Measurements from ENCODE around the gene PHKG2. TPM values are rescaled to one million over a fixed set of nuclear protein-coding genes. Genes with fewer than 3 reads are reported as not detected.

Gene PHKG2
- total RNA-seq, 2 experiments from 2014 or later = 27.8 to 30.3 TPM

DNA sequence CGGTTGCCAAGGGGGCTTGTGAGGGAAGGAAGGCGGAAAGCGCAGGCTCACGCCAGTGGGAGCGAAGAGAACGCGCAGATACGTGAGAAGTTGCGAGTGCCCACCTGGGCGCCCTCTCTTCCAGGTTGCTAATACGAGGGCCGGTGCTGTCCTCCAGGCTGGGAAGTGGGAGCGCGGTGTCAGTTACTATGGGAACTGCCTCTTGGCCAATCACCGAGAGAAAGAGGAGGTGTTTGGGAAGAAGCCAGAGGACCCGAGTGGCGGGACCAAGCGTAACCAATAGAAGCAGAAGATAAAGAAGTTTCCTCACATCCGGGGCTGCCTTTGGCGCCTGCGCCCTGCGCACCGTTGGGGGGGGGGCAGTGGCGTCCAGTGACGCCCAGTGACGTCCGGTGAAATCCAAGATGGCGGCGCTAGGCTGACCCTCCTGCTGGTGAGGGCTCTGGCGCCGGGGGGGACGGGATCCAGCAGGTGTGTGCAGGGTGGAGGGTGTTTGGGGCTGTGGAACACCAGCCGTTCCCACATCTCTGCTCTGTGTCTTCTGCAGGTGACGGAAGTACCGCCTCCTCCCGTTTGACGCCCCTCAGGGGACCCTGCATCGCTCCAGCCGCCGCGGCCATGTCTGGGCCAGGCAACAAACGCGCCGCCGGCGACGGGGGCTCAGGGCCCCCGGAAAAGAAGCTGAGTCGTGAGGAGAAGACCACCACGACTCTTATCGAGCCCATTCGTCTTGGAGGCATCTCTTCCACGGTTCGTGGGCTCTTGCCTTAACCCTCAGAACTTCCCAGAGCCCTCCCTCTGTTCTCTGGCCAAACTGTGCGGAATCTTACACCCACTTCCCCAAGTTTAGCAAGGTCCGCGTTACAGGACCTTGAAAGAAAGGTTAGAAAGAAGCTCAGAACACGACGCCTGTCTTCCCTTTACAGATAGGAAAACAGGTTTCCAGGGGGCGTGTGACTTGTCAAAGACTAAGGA is 14.0 kb downstream of the PHKG2 start, which contains the start of the genes CFAP119 and RNF40:
CFAP119 (minus strand) TSS at position 135 of the 975 bp plus-strand sequence. CDS start 314 bp downstream, outside the sequence.
RNF40 (plus strand) TSS at position 395 of the 975 bp plus-strand sequence; CDS start at position 619, 224 bp downstream.
- Mint-ChIP-seq H3K27ac (peak within 1 kb of the TSS; percentile 82), H3K4me1 (ENCODE audit: low read depth) (peaks cover 24% of the 10 kb centered on the region), H3K36me3 (ENCODE audit: low read depth) (peaks cover 31% of the 10 kb centered on the region), H3K4me3 (peak within 1 kb of the TSS; percentile 93), H3K27me3 (no peaks in the 10 kb centered on the region), H3K9me3 (no peaks in the 10 kb centered on the region)
- peak; percentile 97 for ATAC-seq
- CTCF ChIA-PET = interaction anchor here (1.6 to 2.8 kb wide), 3 partner anchors 52 to 82 kb away, joined by 5 to 10 read pairs (median 7); no protein-coding TSS in a partner anchor
- intact Hi-C loops (cut with micrococcal nuclease) = loop anchor here (10.0 kb wide), 1 partner anchor 47 kb away; no protein-coding TSS in a partner anchor
- TF ChIP-seq, protein P1, sequence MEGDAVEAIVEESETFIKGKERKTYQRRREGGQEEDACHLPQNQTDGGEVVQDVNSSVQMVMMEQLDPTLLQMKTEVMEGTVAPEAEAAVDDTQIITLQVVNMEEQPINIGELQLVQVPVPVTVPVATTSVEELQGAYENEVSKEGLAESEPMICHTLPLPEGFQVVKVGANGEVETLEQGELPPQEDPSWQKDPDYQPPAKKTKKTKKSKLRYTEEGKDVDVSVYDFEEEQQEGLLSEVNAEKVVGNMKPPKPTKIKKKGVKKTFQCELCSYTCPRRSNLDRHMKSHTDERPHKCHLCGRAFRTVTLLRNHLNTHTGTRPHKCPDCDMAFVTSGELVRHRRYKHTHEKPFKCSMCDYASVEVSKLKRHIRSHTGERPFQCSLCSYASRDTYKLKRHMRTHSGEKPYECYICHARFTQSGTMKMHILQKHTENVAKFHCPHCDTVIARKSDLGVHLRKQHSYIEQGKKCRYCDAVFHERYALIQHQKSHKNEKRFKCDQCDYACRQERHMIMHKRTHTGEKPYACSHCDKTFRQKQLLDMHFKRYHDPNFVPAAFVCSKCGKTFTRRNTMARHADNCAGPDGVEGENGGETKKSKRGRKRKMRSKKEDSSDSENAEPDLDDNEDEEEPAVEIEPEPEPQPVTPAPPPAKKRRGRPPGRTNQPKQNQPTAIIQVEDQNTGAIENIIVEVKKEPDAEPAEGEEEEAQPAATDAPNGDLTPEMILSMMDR (IDR thresholded peaks at IDR 0.05) = no peak
- DNase-seq = peak; percentile 97
- POLR2A ChIA-PET = interaction anchor here (0.6 to 4.5 kb wide), 4 partner anchors 9 to 180 kb away, joined by 3 to 23 read pairs (median 4); no protein-coding TSS in a partner anchor

DNA sequence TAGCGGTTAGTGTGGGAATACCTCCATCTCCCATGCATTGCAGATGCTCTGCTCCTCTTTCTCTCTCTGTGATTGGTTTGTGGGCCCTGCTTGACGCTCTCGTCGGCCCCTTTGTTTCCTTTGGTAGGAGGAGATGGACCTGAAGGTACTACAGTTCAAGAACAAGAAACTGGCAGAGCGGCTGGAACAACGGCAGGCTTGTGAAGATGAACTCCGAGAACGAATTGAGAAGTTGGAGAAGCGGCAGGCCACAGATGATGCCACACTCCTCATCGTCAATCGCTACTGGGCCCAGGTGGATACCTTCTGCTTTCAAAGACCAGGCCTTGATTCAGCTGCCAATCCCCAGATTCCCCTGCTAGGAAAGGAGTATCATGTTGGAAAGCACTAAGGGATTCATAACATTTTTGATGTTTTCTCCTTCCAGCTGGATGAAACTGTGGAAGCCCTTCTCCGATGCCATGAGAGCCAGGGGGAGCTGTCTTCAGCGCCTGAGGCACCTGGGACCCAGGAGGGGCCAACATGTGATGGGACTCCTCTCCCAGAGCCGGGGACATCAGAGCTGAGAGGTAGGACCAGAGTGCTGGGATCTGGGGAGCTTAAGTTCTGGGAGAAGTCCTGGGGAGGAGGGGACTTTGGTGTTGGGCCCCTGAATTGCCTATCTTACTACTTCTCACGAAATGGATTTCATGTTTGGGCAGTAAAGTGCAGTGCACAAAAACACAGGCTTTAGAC is 14.9 kb downstream of the PHKG2 start:
- DNase-seq (no peak), ATAC-seq (no peak)
- Mint-ChIP-seq H3K4me3 (peak overlapping the region; percentile 93), H3K27me3 (no peaks in the 10 kb centered on the region), H3K4me1 (ENCODE audit: low read depth) (peaks cover 24% of the 10 kb centered on the region), H3K9me3 (no peaks in the 10 kb centered on the region), H3K27ac (peak overlapping the region; percentile 82), H3K36me3 (ENCODE audit: low read depth) (peaks cover 40% of the 10 kb centered on the region)
- CTCF ChIA-PET = interaction anchor here (1.6 to 2.1 kb wide), 2 partner anchors 51 to 81 kb away, joined by 5 to 7 read pairs; no protein-coding TSS in a partner anchor
- TF ChIP-seq, protein P1 (IDR thresholded peaks at IDR 0.05) = no peak
- intact Hi-C loops (cut with micrococcal nuclease) = loop anchor here (10.0 kb wide), 1 partner anchor 48 kb away; no protein-coding TSS in a partner anchor
- POLR2A ChIA-PET = interaction anchor here (0.6 to 4.5 kb wide), 3 partner anchors 10 to 809 kb away, joined by 3 to 23 read pairs (median 4); no protein-coding TSS in a partner anchor

DNA sequence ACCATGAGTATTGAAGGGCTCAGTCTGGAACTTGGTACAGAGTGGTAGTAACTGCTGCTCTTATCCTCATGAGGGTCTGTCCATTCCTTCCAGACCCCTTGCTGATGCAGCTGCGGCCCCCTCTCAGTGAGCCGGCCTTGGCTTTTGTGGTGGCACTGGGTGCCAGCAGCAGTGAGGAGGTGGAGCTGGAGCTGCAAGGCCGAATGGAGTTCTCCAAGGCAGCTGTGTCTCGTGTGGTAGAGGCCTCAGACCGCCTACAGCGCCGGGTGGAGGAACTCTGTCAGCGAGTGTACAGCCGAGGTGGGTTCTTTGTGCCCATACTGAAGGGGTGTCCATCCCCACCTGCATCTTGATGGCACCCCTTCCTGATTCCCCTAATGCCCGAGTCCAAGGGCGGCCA is 15.9 kb downstream of the PHKG2 start:
- H3K9me3 Mint-ChIP-seq = no peaks in the 10 kb centered on the region
- peak overlapping the region; percentile 93 for H3K4me3 Mint-ChIP-seq
- no peaks in the 10 kb centered on the region for H3K27me3 Mint-ChIP-seq
- intact Hi-C loops (cut with micrococcal nuclease) = loop anchor here (10.0 kb wide), 1 partner anchor 49 kb away; no protein-coding TSS in a partner anchor
- CTCF ChIA-PET = interaction anchor here (2.1 kb wide), 1 partner anchor 50 kb away, joined by 7 read pairs; no protein-coding TSS in a partner anchor
- H3K27ac Mint-ChIP-seq = no peak overlapping the region
- no peak for DNase-seq
- no peak for ATAC-seq
- TF ChIP-seq, protein P1 (IDR thresholded peaks at IDR 0.05) = no peak
- POLR2A ChIA-PET = interaction anchor here (0.6 to 4.5 kb wide), 6 partner anchors 10 to 810 kb away, joined by 3 to 23 read pairs (median 3); no protein-coding TSS in a partner anchor
- peaks cover 46% of the 10 kb centered on the region for H3K36me3 Mint-ChIP-seq (ENCODE audit: low read depth)
- peaks cover 24% of the 10 kb centered on the region for H3K4me1 Mint-ChIP-seq (ENCODE audit: low read depth)

DNA sequence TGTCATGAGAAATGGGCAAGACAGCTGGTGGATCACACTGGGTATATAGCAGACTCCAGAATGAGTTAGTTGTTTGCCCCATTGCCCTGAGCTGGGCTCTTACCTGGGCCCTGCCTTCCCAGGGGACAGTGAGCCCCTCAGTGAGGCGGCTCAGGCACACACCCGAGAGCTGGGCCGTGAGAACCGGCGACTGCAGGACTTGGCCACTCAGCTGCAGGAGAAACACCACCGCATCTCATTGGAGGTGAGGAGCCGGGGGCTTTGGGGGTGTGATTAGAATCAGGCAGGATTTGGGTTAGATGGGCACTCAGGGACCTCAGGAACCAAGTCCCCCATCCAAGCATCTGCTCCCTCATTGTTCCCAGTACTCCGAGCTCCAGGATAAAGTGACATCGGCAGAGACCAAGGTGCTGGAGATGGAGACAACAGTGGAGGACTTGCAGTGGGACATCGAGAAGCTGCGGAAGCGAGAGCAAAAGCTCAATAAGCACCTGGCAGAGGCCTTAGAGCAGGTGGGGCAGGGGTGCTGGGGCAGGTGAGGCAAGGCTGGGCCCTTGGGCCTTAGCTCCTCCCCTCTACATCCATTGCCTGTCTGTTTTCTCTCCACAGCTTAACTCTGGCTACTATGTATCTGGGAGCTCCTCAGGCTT is 16.7 kb downstream of the PHKG2 start:
- DNase-seq (no peak), ATAC-seq (no peak)
- ChIA-PET POLR2A (interaction anchor here (0.6 to 4.5 kb wide), 7 partner anchors 9 to 387 kb away, joined by 3 to 23 read pairs (median 3); no protein-coding TSS in a partner anchor), CTCF (interaction anchor here (0.9 to 1.2 kb wide), 3 partner anchors 17 to 137 kb away, joined by 3 read pairs; partner anchors contain the start of gene PHKG2)
- Mint-ChIP-seq H3K4me1 (ENCODE audit: low read depth) (peaks cover 24% of the 10 kb centered on the region), H3K9me3 (no peaks in the 10 kb centered on the region), H3K27me3 (no peaks in the 10 kb centered on the region), H3K4me3 (no peak overlapping the region), H3K27ac (no peak overlapping the region), H3K36me3 (ENCODE audit: low read depth) (peaks cover 47% of the 10 kb centered on the region)
- TF ChIP-seq, protein P1 (IDR thresholded peaks at IDR 0.05) = no peak
- intact Hi-C loops (cut with micrococcal nuclease) = loop anchor here (10.0 kb wide), 1 partner anchor 50 kb away; no protein-coding TSS in a partner anchor
